ENCODE data around the gene OR2A12. TPM values are rescaled to one million over a fixed set of nuclear protein-coding genes. Genes with fewer than 3 reads are reported as not detected.

OR2A12 gene, protein sequence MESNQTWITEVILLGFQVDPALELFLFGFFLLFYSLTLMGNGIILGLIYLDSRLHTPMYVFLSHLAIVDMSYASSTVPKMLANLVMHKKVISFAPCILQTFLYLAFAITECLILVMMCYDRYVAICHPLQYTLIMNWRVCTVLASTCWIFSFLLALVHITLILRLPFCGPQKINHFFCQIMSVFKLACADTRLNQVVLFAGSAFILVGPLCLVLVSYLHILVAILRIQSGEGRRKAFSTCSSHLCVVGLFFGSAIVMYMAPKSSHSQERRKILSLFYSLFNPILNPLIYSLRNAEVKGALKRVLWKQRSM
- total RNA-seq: not detected in 2 replicates

DNA sequence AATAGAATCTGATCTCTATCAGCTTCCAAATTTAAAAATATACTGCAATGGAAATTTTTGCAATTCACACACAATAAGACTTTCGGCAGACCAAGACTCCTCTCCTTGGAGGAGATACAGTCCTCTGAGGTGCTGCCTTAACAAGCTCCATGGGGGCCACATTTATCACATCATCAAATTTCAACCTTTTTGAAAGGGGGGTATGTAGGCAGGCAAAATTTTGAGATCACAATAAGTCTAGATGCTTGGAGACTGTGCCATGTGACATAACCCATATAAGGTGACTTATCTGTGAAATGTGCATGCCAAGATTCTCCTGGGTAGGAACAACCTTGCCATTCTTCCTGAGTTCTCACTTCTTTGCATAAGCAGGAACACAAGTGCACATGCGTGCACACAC lies at the start of gene OR2A12:
Gene OR2A12 (plus strand): TSS at position 301 of the 400 bp plus-strand sequence. CDS start 8,830 bp downstream, outside the sequence.

DNA sequence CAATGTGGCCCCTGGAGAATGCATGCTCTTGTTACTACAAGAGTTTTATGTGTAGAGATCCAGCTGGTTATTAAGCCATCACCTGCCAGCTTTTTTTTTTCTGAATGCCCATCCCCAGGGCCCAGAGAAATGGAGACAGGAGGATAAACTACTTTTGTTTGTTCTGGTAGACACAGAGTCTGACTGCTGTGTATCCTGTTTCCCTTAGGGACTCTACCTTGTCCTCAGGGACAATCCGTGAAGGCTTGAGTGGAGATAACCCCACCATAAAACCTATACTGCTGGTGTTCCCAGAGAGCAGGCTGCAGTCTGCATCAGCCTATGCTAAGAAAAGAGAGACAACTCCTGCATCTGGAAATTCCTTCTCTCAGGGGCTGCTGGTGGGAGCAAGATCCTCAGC lies 37.4 kb upstream of the OR2A12 start, which contains the start of gene OR2A5:
Gene OR2A5 (plus strand): TSS at position 301 of the 400 bp plus-strand sequence. CDS start 1,454 bp downstream, outside the sequence.

DNA sequence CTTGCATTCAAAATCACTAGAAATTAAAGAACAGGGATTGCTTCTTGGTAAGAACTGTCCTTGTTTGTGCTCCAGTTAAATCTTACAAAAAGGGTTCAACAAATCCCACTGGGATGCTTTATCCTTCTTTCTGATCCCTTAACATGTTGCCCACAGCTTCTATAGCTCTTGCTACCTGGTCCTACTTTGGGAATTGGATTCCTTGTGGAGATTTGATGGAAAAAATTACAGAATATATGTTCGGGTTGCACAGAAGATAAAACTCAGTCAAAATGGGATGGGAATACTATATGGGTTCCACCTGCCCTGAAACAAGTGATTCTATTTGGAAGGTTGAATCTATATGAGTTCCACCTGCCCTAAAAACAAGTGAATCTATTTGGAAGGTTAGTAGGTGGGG lies 16.6 kb upstream of the OR2A12 start, which contains the start of gene OR2A25:
Gene OR2A25 (plus strand): TSS at position 301 of the 400 bp plus-strand sequence. CDS start 4,409 bp downstream, outside the sequence.

DNA sequence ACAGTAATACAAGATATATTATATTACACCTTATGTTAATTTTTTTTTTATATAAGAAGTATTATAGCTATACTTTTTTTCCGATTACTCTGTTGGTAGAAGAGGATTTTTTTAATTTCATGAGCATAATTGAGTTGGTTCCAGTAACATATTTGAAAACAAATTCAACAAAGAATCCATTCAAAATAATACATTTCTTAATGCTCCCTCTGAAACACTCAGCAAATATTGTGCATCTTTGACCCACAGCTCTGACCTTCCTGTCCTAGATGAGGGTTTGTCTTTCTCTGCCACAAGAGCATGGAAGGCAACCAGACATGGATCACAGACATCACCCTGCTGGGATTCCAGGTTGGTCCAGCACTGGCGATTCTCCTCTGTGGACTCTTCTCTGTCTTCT lies 23.2 kb downstream of the OR2A12 start, which contains the start of gene OR2A2:
Gene OR2A2 (plus strand): TSS at position 301 of the 400 bp plus-strand sequence. CDS start 0 bp downstream, at position 301.

DNA sequence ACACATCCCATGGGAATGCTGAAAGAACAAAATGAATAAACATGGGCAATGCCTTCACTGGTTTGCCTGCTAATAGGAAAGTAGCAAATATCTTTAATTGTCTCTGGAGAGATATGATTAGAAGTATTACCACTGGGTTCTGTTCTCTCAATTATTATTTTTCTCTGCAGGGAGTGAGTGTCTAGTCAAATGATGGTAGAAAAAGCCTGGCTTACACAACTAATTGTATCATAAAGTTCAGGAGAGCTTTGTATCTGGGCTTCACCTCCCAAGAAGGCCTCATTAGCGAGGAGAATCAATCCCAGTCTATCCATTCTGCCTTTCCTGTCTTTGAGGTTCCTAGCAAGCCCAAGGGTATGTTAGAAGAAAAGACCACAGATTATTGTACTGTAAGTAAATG lies 36.8 kb downstream of the OR2A12 start, which contains the start of gene OR2A14:
Gene OR2A14 (plus strand): TSS at position 301 of the 400 bp plus-strand sequence. CDS start 5,937 bp downstream, outside the sequence.

Other genes starting within 250 kb of the OR2A12 start
- 62.7 and 85.1 TPM in 2 replicates for gene TCAF1, start 184.1 kb upstream of the OR2A12 start, total RNA-seq
- under 0.01 TPM in 1 of 2 replicates, not detected in the other for gene OR2F2, start 151.0 kb upstream of the OR2A12 start, total RNA-seq
- gene OR2F1, start 131.4 kb upstream of the OR2A12 start, total RNA-seq: not detected in 2 replicates
- gene OR6B1, start 86.0 kb upstream of the OR2A12 start, total RNA-seq: not detected in 2 replicates
- gene OR2A5, start 37.3 kb upstream of the OR2A12 start, total RNA-seq: not detected in 2 replicates
- not detected in 2 replicates for gene OR2A25, start 16.5 kb upstream of the OR2A12 start, total RNA-seq
- gene OR2A2, start 23.3 kb downstream of the OR2A12 start, total RNA-seq: not detected in 2 replicates
- gene OR2A14, start 36.9 kb downstream of the OR2A12 start, total RNA-seq: not detected in 2 replicates
- 0.19 and 0.28 TPM in 2 replicates for gene CTAGE4, start 97.2 kb downstream of the OR2A12 start, total RNA-seq
- 0.85 and 1.5 TPM in 2 replicates for gene ARHGEF35, start 109.6 kb downstream of the OR2A12 start, total RNA-seq
- gene OR2A42, start 153.3 kb downstream of the OR2A12 start, total RNA-seq: under 0.01 TPM in 1 of 2 replicates, not detected in the other
- gene OR2A7, start 178.5 kb downstream of the OR2A12 start, total RNA-seq: not detected in 2 replicates
- gene CTAGE8, start 183.0 kb downstream of the OR2A12 start, total RNA-seq: 0.19 TPM in 1 of 2 replicates, not detected in the other
- gene OR2A1, start 226.1 kb downstream of the OR2A12 start, total RNA-seq: under 0.01 TPM in 1 of 2 replicates, not detected in the other

Measured in regular cardiac myocyte (primary cell).